Measurements from ENCODE around the gene ST3GAL4.

GRCh38 chr11:126335463-126335760 lies 20.1 kb upstream of the ST3GAL4 start:
- TF ChIP-seq ELF4 (CRISPR knock-in tag; IDR thresholded peaks at IDR 0.05; ENCODE audit: low read depth) (no peak), CTCF (IDR thresholded peaks at IDR 0.05) (no peak), ZNF121 (CRISPR knock-in tag; IDR thresholded peaks at IDR 0.05) (no peak), NR3C1 (CRISPR knock-in tag; conservative IDR thresholded peaks at IDR 0.05; ENCODE audit: low read depth) (no peak), JAZF1 (CRISPR knock-in tag; IDR thresholded peaks at IDR 0.05) (no peak), SMAD3 (CRISPR knock-in tag; IDR thresholded peaks at IDR 0.05; ENCODE audit: borderline replicate concordance) (no peak), AFF4 (CRISPR knock-in tag; IDR thresholded peaks at IDR 0.05; ENCODE audit: borderline replicate concordance) (no peak), TCF7 (CRISPR knock-in tag; IDR thresholded peaks at IDR 0.05; ENCODE audit: low read depth) (no peak), NR1H2 (CRISPR knock-in tag; IDR thresholded peaks at IDR 0.05) (no peak), ZSCAN18 (CRISPR knock-in tag; IDR thresholded peaks at IDR 0.05) (no peak), ATF3 (CRISPR knock-in tag; conservative IDR thresholded peaks at IDR 0.05) (no peak), ZNF416 (CRISPR knock-in tag; IDR thresholded peaks at IDR 0.05) (no peak), MAX (CRISPR knock-in tag; IDR thresholded peaks at IDR 0.05) (no peak)
